ENCODE results near the gene CNNM3. TPM values are rescaled to one million over a fixed set of nuclear protein-coding genes. Genes with fewer than 3 reads are reported as not detected.
A peak's percentile ranks its signal among the peaks of the same experiment; 100 is the strongest.

The CNNM3 gene
- total RNA-seq, 2 experiments from 2014 or later: 31.4 to 41.5 TPM

DNA sequence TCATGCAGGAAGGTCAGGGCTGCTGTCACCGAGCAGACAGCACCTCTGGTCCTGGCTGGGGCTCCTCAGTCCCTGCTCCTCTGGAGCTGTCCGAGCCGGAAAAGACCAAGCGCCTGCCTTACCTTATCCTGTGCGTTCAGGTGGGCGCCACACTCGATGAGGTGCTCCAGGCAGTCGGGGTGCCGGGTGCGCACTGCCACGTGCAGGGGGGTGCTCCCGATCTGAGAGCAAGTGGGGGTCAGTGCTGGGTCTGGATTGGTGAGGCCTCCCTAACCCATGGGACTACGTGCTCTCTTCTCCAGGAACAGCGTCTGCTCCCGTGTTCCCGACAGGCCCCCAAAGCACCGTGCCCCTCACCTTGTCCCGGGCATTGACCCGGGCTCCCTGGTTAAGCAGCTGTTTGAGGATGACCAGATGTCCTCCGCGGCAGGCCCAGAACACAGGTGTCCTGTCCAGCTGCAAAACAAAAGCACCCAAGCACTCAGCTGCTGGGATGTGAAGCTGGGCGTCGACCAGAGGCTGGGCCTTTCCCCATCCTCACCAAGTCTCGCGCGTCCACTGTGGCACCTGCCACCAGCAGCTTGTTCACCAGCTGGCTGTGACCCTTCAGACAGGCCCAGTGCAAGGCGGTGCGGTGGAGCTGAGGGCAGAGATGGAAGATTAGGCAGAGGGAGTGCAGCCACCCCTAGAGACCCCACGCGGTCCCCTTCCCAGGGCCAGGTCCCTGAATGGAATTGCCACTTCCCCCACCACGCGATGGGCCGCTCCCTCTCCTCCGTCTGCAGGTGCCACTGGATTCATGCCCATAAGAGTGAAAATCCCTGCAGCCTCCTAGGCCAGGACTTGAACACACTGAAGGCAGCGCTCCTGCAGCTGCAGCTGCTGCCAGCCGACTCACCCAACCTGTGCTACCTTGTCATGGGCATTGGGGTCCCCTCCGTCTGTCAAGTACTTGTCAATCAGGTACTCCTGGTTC lies 24.1 kb downstream of the CNNM3 start:
- ChIA-PET CTCF (interaction anchor here (0.8 to 1.9 kb wide), 6 partner anchors 12 to 272 kb away, joined by 3 to 6 read pairs (median 4); partner anchors contain the start of genes ANKRD36 and ANKRD39), POLR2A (interaction anchor here (0.7 kb wide), 1 partner anchor 15 kb away, joined by 3 read pairs; no protein-coding TSS in a partner anchor)
- H3K27me3 Mint-ChIP-seq: no peaks in the 10 kb centered on the region
- no peak for DNase-seq
- no peaks in the 10 kb centered on the region for H3K9me3 Mint-ChIP-seq
- no peak overlapping the region for H3K4me3 Mint-ChIP-seq
- H3K27ac Mint-ChIP-seq: peak overlapping the region; percentile 77
- peaks cover 16% of the 10 kb centered on the region for H3K36me3 Mint-ChIP-seq (ENCODE audit: low read depth)
- peaks cover 30% of the 10 kb centered on the region for H3K4me1 Mint-ChIP-seq

- peaks cover 18% of the 10 kb centered on the region for H3K36me3 Mint-ChIP-seq (ENCODE audit: low read depth)
- no peaks in the 10 kb centered on the region for H3K27me3 Mint-ChIP-seq
- ChIA-PET CTCF (interaction anchor here (1.0 to 1.9 kb wide), 5 partner anchors 7 to 113 kb away, joined by 3 to 13 read pairs (median 4); partner anchors contain the start of gene ANKRD39), POLR2A (no interaction called here)
- DNase-seq: no peak
- peaks cover 30% of the 10 kb centered on the region for H3K4me1 Mint-ChIP-seq
- no peak overlapping the region for H3K27ac Mint-ChIP-seq
- H3K4me3 Mint-ChIP-seq: no peak overlapping the region
- no peaks in the 10 kb centered on the region for H3K9me3 Mint-ChIP-seq
Measured at GRCh38 chr2:96841701-96842495, 25.8 kb downstream of the CNNM3 start.

- H3K27ac Mint-ChIP-seq: no peak overlapping the region
- H3K9me3 Mint-ChIP-seq: no peaks in the 10 kb centered on the region
- H3K36me3 Mint-ChIP-seq (ENCODE audit: low read depth): peaks cover 24% of the 10 kb centered on the region
- H3K27me3 Mint-ChIP-seq: no peaks in the 10 kb centered on the region
- H3K4me1 Mint-ChIP-seq: peaks cover 30% of the 10 kb centered on the region
- POLR2A ChIA-PET: no interaction called here
- H3K4me3 Mint-ChIP-seq: no peak overlapping the region
- no peak for DNase-seq
- CTCF ChIA-PET: interaction anchor here (1.0 to 1.9 kb wide), 4 partner anchors 8 to 112 kb away, joined by 3 to 13 read pairs (median 4); partner anchors contain the start of gene ANKRD39
Measured at GRCh38 chr2:96842600-96842999, 26.5 kb downstream of the CNNM3 start.

- H3K27me3 Mint-ChIP-seq: no peaks in the 10 kb centered on the region
- H3K9me3 Mint-ChIP-seq: no peaks in the 10 kb centered on the region
- H3K4me1 Mint-ChIP-seq: peaks cover 28% of the 10 kb centered on the region
- ChIA-PET POLR2A (interaction anchor here (0.6 kb wide), 1 partner anchor 18 kb away, joined by 4 read pairs; no protein-coding TSS in a partner anchor), CTCF (interaction anchor here (0.9 to 1.9 kb wide), 3 partner anchors 14 to 73 kb away, joined by 3 to 13 read pairs (median 12); partner anchors contain the start of gene ANKRD39)
- H3K4me3 Mint-ChIP-seq: no peak within 1 kb of the TSS
- no peak for DNase-seq
- peak within 1 kb of the TSS; percentile 15 for H3K27ac Mint-ChIP-seq
- H3K36me3 Mint-ChIP-seq (ENCODE audit: low read depth): peaks cover 27% of the 10 kb centered on the region
Measured at GRCh38 chr2:96843538-96844268, 27.6 kb downstream of the CNNM3 start, which contains the start of gene ANKRD23. TSS of gene ANKRD23 (minus strand) at chr2:96844021. CDS start at chr2:96843992, 29 bp downstream.

DNA sequence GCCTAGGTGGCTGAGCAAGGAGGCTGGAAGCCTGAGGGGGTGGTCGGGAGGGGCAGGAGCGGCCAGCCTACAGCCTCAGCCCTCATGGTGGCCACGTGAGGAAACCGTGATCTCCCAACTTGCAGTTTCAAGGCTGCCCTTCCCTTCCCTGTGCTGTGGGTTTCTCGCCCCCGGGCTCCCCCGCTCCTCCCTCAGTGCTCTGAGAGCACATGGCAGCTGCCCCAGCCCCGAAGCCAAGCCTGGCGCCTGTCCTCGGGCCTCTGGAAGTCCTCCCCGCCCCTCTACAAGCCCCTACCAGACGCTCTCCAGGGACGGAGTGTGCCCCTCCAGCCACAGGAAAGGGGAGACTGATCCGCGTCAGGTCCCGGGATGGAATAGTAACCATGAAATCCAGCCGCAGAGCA lies 28.3 kb downstream of the CNNM3 start:
- ChIA-PET POLR2A (interaction anchor here (0.6 kb wide), 1 partner anchor 19 kb away, joined by 4 read pairs; no protein-coding TSS in a partner anchor), CTCF (interaction anchor here (0.6 to 1.7 kb wide), 2 partner anchors 13 to 79 kb away, joined by 3 to 12 read pairs; partner anchors contain the start of gene ANKRD39)
- peaks cover 24% of the 10 kb centered on the region for H3K36me3 Mint-ChIP-seq (ENCODE audit: low read depth)
- no peak for DNase-seq
- no peak overlapping the region for H3K27ac Mint-ChIP-seq
- no peaks in the 10 kb centered on the region for H3K27me3 Mint-ChIP-seq
- H3K9me3 Mint-ChIP-seq: no peaks in the 10 kb centered on the region
- H3K4me1 Mint-ChIP-seq: peaks cover 22% of the 10 kb centered on the region
- H3K4me3 Mint-ChIP-seq: no peak overlapping the region

DNA sequence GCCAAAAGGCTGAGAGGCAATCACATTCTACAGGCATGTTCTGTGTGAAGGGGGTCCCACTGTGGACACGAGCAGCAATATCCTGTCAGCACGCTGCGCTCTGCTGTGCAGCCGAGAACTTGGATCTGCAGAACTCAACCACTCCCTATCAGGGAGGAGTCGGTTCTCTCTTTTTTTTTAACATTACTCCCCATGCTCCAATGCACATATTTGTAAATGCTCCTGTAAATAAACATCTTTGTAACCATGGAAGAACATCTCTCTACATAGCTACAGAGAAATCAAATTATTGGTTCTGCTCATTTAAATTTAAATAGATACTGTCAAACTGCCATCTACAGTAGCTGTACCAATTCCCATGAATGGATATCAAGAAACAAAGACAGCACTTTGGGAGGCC lies 30.8 kb downstream of the CNNM3 start:
- DNase-seq: no peak
- no peak overlapping the region for H3K27ac Mint-ChIP-seq
- CTCF ChIA-PET: interaction anchor here (1.8 to 4.0 kb wide), 2 partner anchors 8 to 11 kb away, joined by 4 to 20 read pairs; partner anchors contain the start of gene ANKRD39
- H3K36me3 Mint-ChIP-seq (ENCODE audit: low read depth): peaks cover 31% of the 10 kb centered on the region
- no peak overlapping the region for H3K4me3 Mint-ChIP-seq
- H3K27me3 Mint-ChIP-seq: no peaks in the 10 kb centered on the region
- POLR2A ChIA-PET: no interaction called here
- H3K9me3 Mint-ChIP-seq: no peaks in the 10 kb centered on the region
- H3K4me1 Mint-ChIP-seq: peaks cover 6% of the 10 kb centered on the region

DNA sequence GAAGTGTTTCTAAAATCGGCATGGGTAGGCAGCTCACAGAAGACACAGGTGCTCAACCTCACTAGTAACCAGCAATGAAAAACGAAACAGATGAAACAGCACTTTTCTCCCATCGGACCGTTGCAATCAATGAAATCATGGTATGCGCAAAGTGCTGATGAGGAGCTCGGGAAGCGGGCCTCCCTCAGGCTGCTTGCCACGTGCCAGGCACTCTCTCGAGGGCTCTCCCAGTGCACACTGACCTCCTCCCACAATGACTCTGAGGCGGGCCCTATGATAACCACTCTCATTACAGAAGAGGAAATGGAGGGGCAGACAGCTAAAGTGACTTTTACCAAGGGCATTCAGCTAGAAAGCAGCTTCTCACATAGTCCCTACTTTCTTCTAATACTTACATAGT lies 31.5 kb downstream of the CNNM3 start:
- ChIA-PET POLR2A (no interaction called here), CTCF (interaction anchor here (0.6 to 4.0 kb wide), 3 partner anchors 9 to 21 kb away, joined by 3 to 20 read pairs (median 4); partner anchors contain the start of gene ANKRD39)
- no peak for DNase-seq
- H3K9me3 Mint-ChIP-seq: no peaks in the 10 kb centered on the region
- H3K36me3 Mint-ChIP-seq (ENCODE audit: low read depth): peaks cover 34% of the 10 kb centered on the region
- no peak overlapping the region for H3K27ac Mint-ChIP-seq
- no peaks in the 10 kb centered on the region for H3K27me3 Mint-ChIP-seq
- H3K4me3 Mint-ChIP-seq: no peak overlapping the region
- peaks cover 5% of the 10 kb centered on the region for H3K4me1 Mint-ChIP-seq

GRCh38 chr2:96848264-96848663 lies 32.2 kb downstream of the CNNM3 start:
- Mint-ChIP-seq H3K4me3 (no peak overlapping the region), H3K36me3 (ENCODE audit: low read depth) (peaks cover 41% of the 10 kb centered on the region), H3K27ac (no peak overlapping the region), H3K4me1 (peaks cover 3% of the 10 kb centered on the region), H3K27me3 (no peaks in the 10 kb centered on the region), H3K9me3 (no peaks in the 10 kb centered on the region)
- DNase-seq: no peak
- ChIA-PET POLR2A (no interaction called here), CTCF (interaction anchor here (1.5 to 4.0 kb wide), 3 partner anchors 10 to 115 kb away, joined by 4 to 20 read pairs (median 4); partner anchors contain the start of gene ANKRD39)

- Mint-ChIP-seq H3K4me1 (peaks cover 21% of the 10 kb centered on the region), H3K27ac (no peak overlapping the region), H3K9me3 (no peaks in the 10 kb centered on the region), H3K27me3 (no peaks in the 10 kb centered on the region), H3K4me3 (no peak overlapping the region), H3K36me3 (ENCODE audit: low read depth) (peaks cover 44% of the 10 kb centered on the region)
- CTCF ChIA-PET: interaction anchor here (0.7 kb wide), 1 partner anchor 123 kb away, joined by 3 read pairs; no protein-coding TSS in a partner anchor
- POLR2A ChIA-PET: no interaction called here
- no peak for DNase-seq
Measured at GRCh38 chr2:96852667-96853066, 36.6 kb downstream of the CNNM3 start.

DNA sequence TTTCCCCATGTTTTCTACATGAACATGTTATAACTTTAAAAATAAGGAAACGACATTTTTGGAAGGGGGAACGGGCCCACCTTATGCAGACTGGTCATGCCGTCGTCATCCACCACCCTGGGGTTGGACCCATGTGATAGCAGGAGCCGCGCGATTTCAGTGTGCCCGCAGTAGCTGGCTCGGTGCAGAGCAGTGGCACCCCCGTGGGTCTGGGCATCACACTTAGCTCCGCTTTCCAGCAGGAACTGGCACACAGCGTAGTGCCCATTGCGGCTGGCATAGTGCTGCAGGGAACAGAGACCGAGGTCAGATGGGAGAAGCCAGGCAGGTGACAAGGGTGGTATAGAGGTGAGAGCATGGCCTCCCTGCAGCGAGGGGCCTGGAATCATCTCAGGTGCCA lies 37.3 kb downstream of the CNNM3 start:
- CTCF ChIA-PET: interaction anchor here (1.0 kb wide), 1 partner anchor 15 kb away, joined by 3 read pairs; no protein-coding TSS in a partner anchor
- Mint-ChIP-seq H3K9me3 (no peaks in the 10 kb centered on the region), H3K4me1 (peaks cover 21% of the 10 kb centered on the region), H3K4me3 (no peak overlapping the region), H3K27ac (no peak overlapping the region), H3K27me3 (no peaks in the 10 kb centered on the region), H3K36me3 (ENCODE audit: low read depth) (peaks cover 39% of the 10 kb centered on the region)
- DNase-seq: no peak
- POLR2A ChIA-PET: no interaction called here

DNA sequence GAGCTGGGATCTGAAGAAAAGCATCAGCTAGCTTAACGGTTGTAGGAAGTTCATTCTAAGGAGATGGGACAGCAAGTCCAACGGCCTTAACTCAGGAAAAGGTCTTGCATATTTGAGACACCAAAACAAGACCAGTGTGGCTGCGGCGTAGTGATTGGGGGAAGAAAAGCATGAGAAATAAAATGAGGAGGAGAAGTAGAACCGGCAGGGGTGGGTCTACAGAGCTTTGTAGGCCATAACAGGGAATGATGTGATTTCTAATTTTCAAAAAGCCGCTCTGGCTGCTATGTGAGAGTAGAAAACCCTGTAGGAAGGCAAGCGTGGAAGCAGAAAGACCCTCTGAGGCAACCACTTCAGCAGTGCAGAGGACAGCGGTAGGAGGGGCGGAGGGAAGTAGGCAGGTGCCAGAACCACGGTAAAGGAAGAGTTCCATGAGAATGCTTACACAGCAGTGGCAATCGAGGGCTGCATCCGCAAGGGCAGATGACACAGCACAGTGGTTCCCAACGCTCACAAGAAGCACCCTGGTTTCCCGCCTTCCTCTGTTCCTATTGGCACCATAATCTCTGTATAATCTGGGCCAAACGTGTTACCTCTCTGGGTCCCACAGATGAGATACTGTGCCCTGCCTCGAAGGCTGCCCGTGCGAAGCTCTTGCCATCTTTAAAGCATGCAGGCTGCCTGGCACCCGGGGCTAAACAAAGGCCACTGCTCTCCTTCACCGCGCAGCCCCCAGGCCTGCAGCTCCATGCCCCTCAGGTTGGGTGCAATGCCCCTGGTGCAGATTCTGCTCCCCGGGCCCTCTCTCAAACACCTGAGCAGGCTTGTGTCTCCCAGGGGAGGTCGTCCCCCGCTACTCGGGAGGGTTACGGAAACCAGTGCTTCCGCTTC lies 41.0 kb downstream of the CNNM3 start:
- H3K9me3 Mint-ChIP-seq: no peaks in the 10 kb centered on the region
- peak overlapping the region; percentile 84 for H3K4me3 Mint-ChIP-seq
- peaks cover 37% of the 10 kb centered on the region for H3K36me3 Mint-ChIP-seq (ENCODE audit: low read depth)
- DNase-seq: peak; percentile 56
- ChIA-PET POLR2A (interaction anchor here (1.0 to 1.6 kb wide), 3 partner anchors 97 to 106 kb away, joined by 3 to 6 read pairs (median 4); no protein-coding TSS in a partner anchor), CTCF (interaction anchor here (0.5 to 3.5 kb wide), 48 partner anchors 7 to 843 kb away, joined by 3 to 39 read pairs (median 5); partner anchors contain the start of genes ANKRD23, ANKRD36, CNNM3 and SEMA4C)
- peaks cover 43% of the 10 kb centered on the region for H3K4me1 Mint-ChIP-seq
- H3K27ac Mint-ChIP-seq: peak overlapping the region; percentile 88
- no peaks in the 10 kb centered on the region for H3K27me3 Mint-ChIP-seq
